ENCODE data around the gene CELF2. TPM values are rescaled to one million over a fixed set of nuclear protein-coding genes. Genes with fewer than 3 reads are reported as not detected.
"Not testable (repeated sequence)": the region's sequence is repeated elsewhere in the genome, so short reads cannot be mapped to it uniquely, and the experiment has no call there.

CELF2 gene
- polyA plus RNA-seq, 1 experiment = 24.7 TPM

GRCh38 chr10:11341283-11341960, 323.8 kb downstream of the CELF2 start:
- Histone ChIP-seq H3K9me3 (ENCODE audit: control insufficient read depth, insufficient read depth, low read length) (peaks cover 19% of the 10 kb centered on the region; the same call in 1 of the 2 replicates), H3K4me3 (ENCODE audit: low read depth, low read length) (no peak overlapping the region), H3K27me3 (ENCODE audit: control insufficient read depth, insufficient read depth, low read length) (no peaks in the 10 kb centered on the region), H3K27ac (ENCODE audit: low read depth, low read length) (no peak overlapping the region)
- CTCF ChIA-PET = no interaction called here
- POLR2A ChIA-PET = no interaction called here
- TF ChIP-seq CTCF (IDR thresholded peaks at IDR 0.05; ENCODE audit: low read depth, low read length) = no peak
- no peak for DNase-seq (ENCODE audit: low read depth, low spot score)

- H3K27me3 ChIP-seq (ENCODE audit: control insufficient read depth, insufficient read depth, low read length) = no peaks in the 10 kb centered on the region
- TF ChIP-seq CTCF (IDR thresholded peaks at IDR 0.05; ENCODE audit: low read depth, low read length) = no peak
- POLR2A ChIA-PET = no interaction called here
- H3K9me3 ChIP-seq (ENCODE audit: control insufficient read depth, insufficient read depth, low read length) = peaks cover 19% of the 10 kb centered on the region; the same call in 1 of the 2 replicates
- no peak overlapping the region for H3K27ac ChIP-seq (ENCODE audit: low read depth, low read length)
- no peak overlapping the region for H3K4me3 ChIP-seq (ENCODE audit: low read depth, low read length)
- no peak for DNase-seq (ENCODE audit: low read depth, low spot score)
- CTCF ChIA-PET = no interaction called here
These were observed 326.4 kb downstream of the CELF2 start for GRCh38 chr10:11344081-11344480.

- Histone ChIP-seq H3K27ac (ENCODE audit: low read depth, low read length) (no peak overlapping the region), H3K4me3 (ENCODE audit: low read depth, low read length) (no peak overlapping the region), H3K27me3 (ENCODE audit: control insufficient read depth, insufficient read depth, low read length) (no peaks in the 10 kb centered on the region), H3K9me3 (ENCODE audit: control insufficient read depth, insufficient read depth, low read length) (peaks cover 18% of the 10 kb centered on the region; the same call in 1 of the 2 replicates)
- no peak for DNase-seq (ENCODE audit: low read depth, low spot score)
- POLR2A ChIA-PET = no interaction called here
- TF ChIP-seq CTCF (IDR thresholded peaks at IDR 0.05; ENCODE audit: low read depth, low read length) = no peak
- CTCF ChIA-PET = no interaction called here
These were observed 326.9 kb downstream of the CELF2 start for GRCh38 chr10:11344550-11344949.

- POLR2A ChIA-PET = no interaction called here
- H3K4me3 ChIP-seq (ENCODE audit: low read depth, low read length) = no peak overlapping the region
- DNase-seq (ENCODE audit: low read depth, low spot score) = no peak
- peaks cover 15% of the 10 kb centered on the region; the same call in 1 of the 2 replicates for H3K9me3 ChIP-seq (ENCODE audit: control insufficient read depth, insufficient read depth, low read length)
- TF ChIP-seq CTCF (IDR thresholded peaks at IDR 0.05; ENCODE audit: low read depth, low read length) = no peak
- H3K27me3 ChIP-seq (ENCODE audit: control insufficient read depth, insufficient read depth, low read length) = no peaks in the 10 kb centered on the region
- no peak overlapping the region for H3K27ac ChIP-seq (ENCODE audit: low read depth, low read length)
- CTCF ChIA-PET = no interaction called here
These were observed 327.8 kb downstream of the CELF2 start for GRCh38 chr10:11345224-11346054.

GRCh38 chr10:11347580-11347979, 329.9 kb downstream of the CELF2 start:
- DNase-seq (ENCODE audit: low read depth, low spot score); CTCF ChIA-PET; H3K27ac ChIP-seq (ENCODE audit: low read depth, low read length); H3K27me3 ChIP-seq (ENCODE audit: control insufficient read depth, insufficient read depth, low read length); H3K4me3 ChIP-seq (ENCODE audit: low read depth, low read length); POLR2A ChIA-PET: not testable (repeated sequence)
- peaks cover 15% of the 10 kb centered on the region; the same call in 1 of the 2 replicates for H3K9me3 ChIP-seq (ENCODE audit: control insufficient read depth, insufficient read depth, low read length)

Data from AG04450 (cell line).